Measurements from ENCODE around the gene AKAP3. TPM values are rescaled to one million over a fixed set of nuclear protein-coding genes. Genes with fewer than 3 reads are reported as not detected.

Gene AKAP3
- total and polyA plus RNA-seq, 10 of the 15 experiments (the other 5 are each of a cell fraction or from before 2014, with no cell fraction given): 0.40 to 2.4 (median 1.3) TPM

DNA sequence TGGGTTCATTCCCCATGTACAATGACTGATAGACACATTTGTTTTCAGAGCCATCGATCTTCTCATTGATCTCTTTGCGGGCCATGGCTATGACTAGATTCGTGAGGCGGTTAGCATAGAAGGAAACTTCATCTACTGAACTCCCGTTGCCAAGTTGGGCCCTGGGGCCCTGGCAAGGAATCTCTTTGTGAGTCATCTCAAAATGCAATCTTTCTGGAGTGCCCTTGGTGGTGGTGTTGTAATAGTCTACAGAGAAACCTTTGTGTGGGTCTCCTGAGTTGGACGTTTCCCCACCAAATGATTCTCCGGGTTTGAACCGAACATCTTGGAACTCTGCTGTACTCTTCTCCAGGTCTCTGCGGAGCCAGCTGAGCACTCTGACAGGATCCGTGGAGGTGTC lies 20.4 kb downstream of the AKAP3 start:
- Histone ChIP-seq H3K9me3 (replicated peaks; ENCODE audit: control insufficient read depth, insufficient read depth, low read length) (no peaks in the 10 kb centered on the region), H2AFZ (ENCODE audit: control insufficient read depth, low read depth, low read length) (no peak overlapping the region), H3K4me1 (ENCODE audit: control insufficient read depth, insufficient read depth, low read length) (no peaks in the 10 kb centered on the region), H3K36me3 (ENCODE audit: control insufficient read depth in 2 of 2, insufficient read depth in 2 of 2, low read length in 1 of 2) (no peaks in the 10 kb centered on the region), H4K20me1 (ENCODE audit: control insufficient read depth, insufficient read depth) (no peaks in the 10 kb centered on the region), H3K4me3 (no peak overlapping the region), H3K27ac (ENCODE audit: control insufficient read depth, insufficient read depth) (no peak overlapping the region), H3K9ac (ENCODE audit: control insufficient read depth, insufficient read depth, low read length) (no peak overlapping the region), H3K27me3 (replicated peaks in 1 of 2; ENCODE audit: control insufficient read depth in 2 of 2, insufficient read depth in 2 of 2, low read length in 1 of 2) (no peaks in the 10 kb centered on the region; a peak in 1 of 4 replicates), H3K4me2 (ENCODE audit: control insufficient read depth, insufficient read depth) (no peak overlapping the region), H3K79me2 (ENCODE audit: control insufficient read depth, insufficient read depth, low read length) (no peaks in the 10 kb centered on the region)
- ATAC-seq: no peak
- intact Hi-C loops (cut with micrococcal nuclease; ENCODE audit: unreplicated experiment): no loop called here
- SMC1A ChIA-PET (ENCODE audit: uncharacterized antibody, unreplicated experiment): no interaction called here
- CTCF ChIA-PET: no interaction called here
- no peak for TF ChIP-seq SMAD5 (IDR thresholded peaks at IDR 0.05; ENCODE audit: low read depth)
- no peak for TF ChIP-seq YBX1 (IDR thresholded peaks at IDR 0.05)
- TF ChIP-seq SPI1 (IDR thresholded peaks at IDR 0.05; ENCODE audit: borderline replicate concordance, insufficient read depth, low read depth, low read length): no peak
- no peak for TF ChIP-seq SUZ12 (IDR thresholded peaks at IDR 0.05; ENCODE audit: unreplicated experiment)
- no peak for TF ChIP-seq NFYA (IDR thresholded peaks at IDR 0.05; ENCODE audit: borderline replicate concordance, low read depth, low read length)
- no peak for TF ChIP-seq POU2F2 (IDR thresholded peaks at IDR 0.05; ENCODE audit: borderline replicate concordance, low read depth, low read length)
- TF ChIP-seq RUNX3 (IDR thresholded peaks at IDR 0.05; ENCODE audit: low read length): no peak
- no peak for TF ChIP-seq ESRRA (IDR thresholded peaks at IDR 0.05; ENCODE audit: low read length)
- no peak for TF ChIP-seq RELA (IDR thresholded peaks at IDR 0.05; ENCODE audit: borderline replicate concordance, partially characterized antibody)
- no peak for TF ChIP-seq IKZF2 (IDR thresholded peaks at IDR 0.05)
- TF ChIP-seq HDAC2 (IDR thresholded peaks at IDR 0.05): no peak
- TF ChIP-seq E2F8 (IDR thresholded peaks at IDR 0.05; ENCODE audit: low read depth, partially characterized antibody): no peak
- TF ChIP-seq SRF (IDR thresholded peaks at IDR 0.05; ENCODE audit: low read depth in 2 of 2, low read length in 2 of 2): no peak
- no peak for TF ChIP-seq CREM (IDR thresholded peaks at IDR 0.05; ENCODE audit: low read depth)
- no peak for TF ChIP-seq MEF2B (IDR thresholded peaks at IDR 0.05; ENCODE audit: partially characterized antibody, poor library complexity, severe bottlenecking)
- TF ChIP-seq IRF4 (IDR thresholded peaks at IDR 0.05; ENCODE audit: low read depth, low read length): no peak
- no peak for DNase-seq (ENCODE audit: low read depth, low spot score)
- BruUV-seq (replicated peaks): no TSS peak
- in situ Hi-C loops (cut with MboI): no loop called here
- FAIRE-seq: no peak
- POLR2A ChIA-PET: no interaction called here
- WGBS (ENCODE audit: insufficient coverage, insufficient replicate concordance, low lambda C conversion rate, missing lambda C conversion rate): 77% methylated on average over 10 of the region's 10 CpGs
- RAD21 ChIA-PET (ENCODE audit: unreplicated experiment): no interaction called here
